ENCODE data around the gene ITIH4.

- TF ChIP-seq CTCF (IDR thresholded peaks at IDR 0.05) (no peak), RELA (CRISPR knock-in tag; IDR thresholded peaks at IDR 0.05; ENCODE audit: borderline replicate concordance) (no peak), USF1 (CRISPR knock-in tag; IDR thresholded peaks at IDR 0.05) (no peak), MAX (CRISPR knock-in tag; IDR thresholded peaks at IDR 0.05) (no peak), USF2 (CRISPR knock-in tag; IDR thresholded peaks at IDR 0.05) (no peak), FOXJ3 (CRISPR knock-in tag; IDR thresholded peaks at IDR 0.05; ENCODE audit: borderline replicate concordance) (no peak), NFYB (CRISPR knock-in tag; conservative IDR thresholded peaks at IDR 0.05; ENCODE audit: low read depth) (no peak), ZNF232 (CRISPR knock-in tag; IDR thresholded peaks at IDR 0.05) (no peak), JUN (CRISPR knock-in tag; IDR thresholded peaks at IDR 0.05) (no peak)
These were observed 35.8 kb downstream of the ITIH4 start, which contains the start of gene ITIH3 for GRCh38 chr3:52794612-52795099.
